Limb (tissue), 2 donors: ENCODE results near the gene COX19.

Source experiments
- DNase-seq, 2 donors: peaks; one replicate each; pipeline ENCODE4 v3.0.0-alpha.2; 2016; ENCODE audit errors: extremely low spot score in 2 of 2

COX19 gene

DNA sequence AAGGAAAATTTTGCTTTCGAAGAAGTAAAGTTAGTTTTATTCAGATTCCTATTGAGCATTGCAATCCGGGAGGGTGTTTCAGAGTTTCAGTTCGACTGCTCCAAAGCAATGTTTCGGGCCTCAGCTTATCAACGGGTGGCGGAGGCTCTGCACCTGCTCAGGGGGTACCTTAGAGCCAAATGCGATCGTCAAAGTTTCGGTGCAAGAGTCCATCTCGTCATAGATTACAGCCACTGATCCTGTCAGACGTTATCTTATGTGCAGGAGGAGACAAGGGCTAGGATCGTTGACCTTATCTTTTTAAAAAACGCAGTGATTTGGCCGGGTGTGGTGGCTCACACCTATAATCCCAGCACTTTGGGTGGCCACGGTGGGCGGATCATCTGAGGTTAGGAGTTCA, 3.8 kb upstream of the COX19 start:
- DNase-seq = no peak

DNA sequence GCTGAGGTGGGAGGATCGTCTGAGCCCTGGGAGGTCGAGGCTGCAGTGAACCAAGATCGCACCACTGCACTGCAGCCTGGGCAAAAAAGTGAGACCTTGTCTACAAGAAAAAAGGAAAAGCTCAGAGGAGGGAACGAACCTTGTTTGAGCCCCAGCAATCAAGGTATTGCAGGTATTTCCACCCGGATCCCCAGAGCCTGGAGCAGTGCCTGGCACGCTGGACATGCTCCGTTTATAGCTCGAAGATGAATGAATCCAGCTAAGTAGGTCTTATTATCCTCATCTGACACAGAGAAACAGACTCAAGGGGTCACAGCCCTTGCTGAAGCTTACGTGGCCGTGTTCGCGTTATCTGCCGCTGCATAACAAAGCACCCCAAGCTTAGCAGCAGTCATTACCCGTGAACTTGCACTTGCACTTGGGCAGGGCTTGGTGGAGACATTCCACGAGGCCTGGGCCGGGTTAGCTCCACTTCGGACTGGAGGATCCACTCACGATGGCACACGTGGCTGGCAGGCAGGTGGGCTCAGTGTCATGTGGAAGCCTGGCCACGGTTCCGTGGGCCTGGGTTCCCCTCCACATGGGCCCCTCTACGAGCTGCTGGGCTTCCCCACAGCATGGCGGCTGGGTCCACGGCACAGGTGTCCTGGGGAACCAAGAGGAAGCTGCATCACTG, 3.2 kb upstream of the COX19 start:
- no peak for DNase-seq

DNA sequence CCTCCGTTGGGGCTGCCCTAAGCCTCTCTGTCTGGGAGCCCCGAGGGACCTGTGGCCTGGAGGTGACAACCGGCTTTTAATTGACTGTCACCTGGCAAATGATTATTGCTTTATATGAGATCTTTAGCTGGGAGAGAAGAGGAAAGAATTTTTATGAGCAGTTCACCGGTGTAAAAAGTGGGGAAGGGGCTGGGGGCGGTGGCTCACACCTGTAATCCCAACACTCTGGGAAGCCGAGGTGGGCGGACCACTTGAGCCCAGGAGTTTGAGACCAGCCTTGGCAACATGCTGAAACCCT, 2.6 kb upstream of the COX19 start:
- no peak for DNase-seq

DNA sequence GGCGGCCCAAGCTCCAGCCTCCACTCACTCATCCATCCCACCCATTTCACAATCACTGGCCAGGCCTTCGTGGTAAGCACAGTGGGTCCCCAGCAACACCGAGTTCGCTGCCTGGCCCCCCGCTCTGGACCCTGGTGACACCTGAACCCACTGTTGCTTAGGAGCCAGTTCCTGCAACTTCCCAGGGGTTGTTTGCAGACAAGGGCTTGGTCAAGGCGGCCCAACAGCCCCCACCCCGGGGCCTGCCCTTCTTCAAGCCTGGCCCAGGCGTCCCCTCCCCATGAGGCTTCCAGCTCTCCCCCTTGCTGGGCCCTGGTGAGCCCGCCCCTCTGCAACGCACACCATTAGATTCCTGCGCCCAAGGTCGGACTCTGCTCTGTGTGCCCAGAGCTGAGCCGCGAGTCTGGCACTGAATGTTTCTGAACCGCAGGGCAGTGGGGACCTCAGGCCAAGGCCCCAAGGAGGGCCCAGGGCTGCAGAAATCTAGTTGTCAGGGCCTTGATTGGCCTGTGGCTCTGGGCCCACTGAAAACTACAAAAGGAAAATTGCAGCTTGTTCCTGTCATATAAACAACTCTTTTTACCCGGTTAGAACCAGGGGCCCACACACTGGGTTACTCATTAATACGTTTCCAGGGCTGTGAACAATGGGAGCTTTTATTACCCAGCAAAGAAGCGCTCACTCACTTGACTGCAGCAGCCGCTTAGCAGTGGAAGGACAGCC, 2.1 kb upstream of the COX19 start:
- DNase-seq = no peak

DNA sequence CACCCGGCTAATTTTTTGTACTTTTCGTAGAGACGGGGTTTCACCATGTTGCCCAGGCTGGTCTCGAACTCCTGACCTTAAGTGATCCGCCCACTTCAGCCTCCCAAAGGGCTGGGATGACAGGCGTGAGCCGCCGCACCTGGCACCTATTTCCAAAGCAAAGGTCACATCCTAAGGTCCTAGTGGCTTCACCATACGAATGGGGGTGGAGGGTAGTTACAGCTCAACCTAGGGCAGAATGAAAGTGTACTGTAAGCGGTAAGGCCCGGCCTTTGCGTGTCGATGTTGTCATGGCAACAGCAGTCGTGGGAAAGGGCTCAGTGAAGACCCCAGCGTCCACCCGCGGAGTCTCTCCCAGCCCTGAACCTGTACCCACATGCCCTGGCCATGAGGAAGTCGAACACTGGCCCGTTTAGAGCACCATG, 1.6 kb upstream of the COX19 start:
- DNase-seq = no peak

DNA sequence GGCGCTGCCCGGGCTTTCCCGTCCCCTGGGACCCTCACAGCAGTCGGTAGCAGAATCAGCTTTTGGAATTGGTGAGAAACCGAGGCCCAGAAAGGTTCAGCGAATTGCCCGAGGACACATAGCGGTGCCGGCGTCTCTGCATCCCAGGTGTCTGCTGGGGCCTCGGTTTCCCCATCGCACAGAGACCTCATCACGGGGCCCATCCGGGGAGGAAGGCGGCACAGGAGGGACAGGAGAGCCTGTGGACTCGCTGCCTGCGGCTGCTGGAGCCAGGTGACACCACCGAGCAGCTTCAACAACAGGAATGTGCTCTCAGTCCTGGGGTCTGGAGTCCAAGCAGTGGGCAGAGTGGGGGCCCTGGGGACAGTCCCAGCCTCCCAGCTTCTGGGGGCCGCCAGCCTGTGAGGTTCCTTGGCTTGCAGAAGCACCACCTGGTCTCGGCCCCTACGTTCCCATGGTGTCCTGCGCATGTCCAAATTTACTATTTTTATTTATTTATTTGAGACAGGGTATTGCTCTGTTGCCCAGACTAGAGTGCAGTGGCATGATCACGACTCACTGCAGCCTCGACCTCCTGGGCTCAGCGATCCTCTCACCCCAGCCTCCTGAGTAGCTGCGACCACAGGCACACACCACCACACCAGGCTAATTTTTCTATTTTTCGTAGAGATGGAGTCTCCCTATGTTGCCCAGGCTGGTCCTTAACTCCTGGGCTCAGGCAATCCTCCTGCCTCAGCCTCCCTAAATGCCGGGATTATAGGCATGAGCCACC, 539 bp upstream of the COX19 start:
- DNase-seq = no peak

DNA sequence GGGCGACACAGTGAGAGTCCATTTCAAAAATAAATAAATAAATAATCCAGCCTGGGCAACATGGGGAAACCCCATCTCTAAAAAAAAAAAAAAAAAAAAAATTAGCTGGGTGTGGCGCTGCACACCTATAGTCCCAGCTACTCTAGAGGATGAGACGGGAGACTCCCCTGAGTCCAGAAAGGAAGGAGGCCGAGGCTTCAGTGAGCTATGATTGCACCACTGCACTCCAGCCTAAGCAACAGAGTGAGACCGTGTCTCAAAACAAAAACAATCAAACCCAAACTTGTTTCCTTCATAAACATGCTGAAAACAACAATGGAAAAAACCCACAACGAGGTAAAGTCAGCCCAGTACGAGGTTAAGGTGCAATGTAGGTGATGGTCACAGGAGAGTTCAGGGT, 1.2 kb downstream of the COX19 start:
- no peak for DNase-seq

DNA sequence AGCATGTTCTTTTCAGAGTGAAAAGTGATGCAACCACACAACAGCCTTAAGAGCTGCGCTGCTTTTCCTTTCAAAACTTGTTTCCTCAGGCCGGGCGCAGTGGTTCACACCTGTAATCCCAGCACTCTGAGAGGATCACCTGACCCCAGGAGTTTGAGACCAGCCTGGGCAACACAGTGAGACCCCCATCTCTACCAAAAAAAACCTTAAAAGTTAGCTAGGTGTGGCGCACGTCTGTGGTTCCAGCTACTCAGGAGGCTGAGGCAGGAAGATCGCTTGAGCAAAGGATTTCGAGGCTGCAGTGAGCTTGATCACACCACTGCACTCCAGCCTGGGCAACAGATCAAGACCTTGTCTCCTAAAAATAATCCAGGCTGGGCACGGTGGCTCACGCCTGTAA, 2.0 kb downstream of the COX19 start:
- DNase-seq = no peak

DNA sequence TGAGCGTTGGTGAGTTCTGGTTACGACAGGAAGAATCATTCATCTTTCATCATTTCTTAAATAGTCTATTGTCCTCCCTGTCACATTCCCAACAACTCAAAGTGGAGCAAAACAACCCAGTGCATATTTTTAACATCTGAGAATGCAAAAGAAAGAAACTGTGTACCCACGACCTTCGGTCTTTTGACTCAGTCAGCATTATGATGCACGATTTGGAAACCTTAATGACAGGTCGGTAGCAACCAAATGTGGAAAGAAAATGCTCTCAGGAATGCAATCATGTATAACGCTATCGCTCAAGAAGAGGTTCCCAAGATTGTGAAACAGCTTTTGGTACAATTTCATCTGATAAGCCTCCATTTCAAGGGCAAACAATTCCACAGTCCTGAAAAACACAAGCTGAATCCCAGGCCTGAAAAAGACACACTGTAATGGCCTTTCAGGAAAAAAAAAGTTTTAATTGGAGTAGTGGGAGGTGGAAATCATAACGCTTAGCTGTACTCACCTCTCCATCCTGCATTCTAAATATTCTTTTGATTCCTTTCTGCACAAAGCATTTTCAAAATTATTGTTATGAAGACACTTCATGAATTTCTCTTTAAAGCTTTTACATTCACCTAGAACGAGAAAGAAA, 2.6 kb downstream of the COX19 start:
- DNase-seq = no peak

DNA sequence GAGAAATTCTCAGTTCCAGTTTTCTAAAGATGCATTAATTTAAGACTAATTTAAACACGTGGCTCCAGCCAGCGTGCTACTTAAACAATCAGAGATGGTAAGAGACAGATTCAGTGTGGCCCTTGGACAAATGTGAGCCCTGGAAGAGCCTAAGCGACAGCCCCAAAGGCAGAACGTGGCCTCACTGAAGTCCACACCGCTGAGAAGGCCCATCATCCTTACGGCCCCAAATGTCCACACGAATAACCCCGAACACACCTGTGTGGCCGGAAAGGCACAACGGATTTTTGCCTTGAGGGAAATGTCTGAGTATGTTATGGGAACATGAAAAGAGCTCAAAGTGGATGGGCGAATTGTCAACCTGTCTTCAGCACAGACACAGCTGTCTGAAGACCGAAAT, 3.2 kb downstream of the COX19 start:
- no peak for DNase-seq

DNA sequence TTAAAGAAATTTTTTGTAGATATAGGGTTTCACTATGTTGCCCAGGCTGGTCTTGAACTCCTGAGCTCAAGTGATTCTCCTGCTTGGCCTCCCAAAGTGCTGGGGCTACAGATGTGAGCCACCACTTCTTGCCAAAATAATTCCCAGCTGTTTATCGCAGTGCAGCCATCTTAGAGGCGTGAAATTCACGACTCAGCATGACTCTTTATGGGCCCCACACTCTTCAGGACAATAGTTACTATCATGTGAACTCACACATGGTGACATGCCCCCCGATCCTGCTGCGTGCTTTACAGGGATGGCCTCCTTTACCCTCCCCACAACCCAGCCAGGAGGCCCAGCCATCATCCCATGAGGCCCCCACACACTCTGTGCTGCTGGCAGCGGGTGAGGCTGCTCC, 4.6 kb downstream of the COX19 start:
- DNase-seq = no peak

DNA sequence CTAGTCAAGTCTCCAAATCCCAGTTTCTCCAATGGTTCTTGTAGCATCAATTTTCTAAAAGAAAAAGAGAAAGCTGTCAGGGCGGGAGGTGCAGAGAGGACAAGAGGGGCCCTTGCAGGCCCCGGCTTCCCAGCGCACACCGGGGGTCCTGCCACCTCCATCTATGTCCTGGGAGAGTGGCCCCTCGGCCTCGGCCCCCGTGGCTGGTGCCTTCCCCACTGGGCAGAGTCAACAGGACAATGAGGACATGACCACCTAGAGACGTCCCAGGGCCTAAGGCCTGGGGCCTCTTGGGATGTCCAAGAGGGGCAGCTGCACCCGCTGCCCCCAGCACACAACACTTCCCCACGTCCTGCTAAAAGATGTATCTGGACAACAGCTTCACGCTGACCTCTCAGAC, 5.9 kb downstream of the COX19 start:
- DNase-seq = no peak

DNA sequence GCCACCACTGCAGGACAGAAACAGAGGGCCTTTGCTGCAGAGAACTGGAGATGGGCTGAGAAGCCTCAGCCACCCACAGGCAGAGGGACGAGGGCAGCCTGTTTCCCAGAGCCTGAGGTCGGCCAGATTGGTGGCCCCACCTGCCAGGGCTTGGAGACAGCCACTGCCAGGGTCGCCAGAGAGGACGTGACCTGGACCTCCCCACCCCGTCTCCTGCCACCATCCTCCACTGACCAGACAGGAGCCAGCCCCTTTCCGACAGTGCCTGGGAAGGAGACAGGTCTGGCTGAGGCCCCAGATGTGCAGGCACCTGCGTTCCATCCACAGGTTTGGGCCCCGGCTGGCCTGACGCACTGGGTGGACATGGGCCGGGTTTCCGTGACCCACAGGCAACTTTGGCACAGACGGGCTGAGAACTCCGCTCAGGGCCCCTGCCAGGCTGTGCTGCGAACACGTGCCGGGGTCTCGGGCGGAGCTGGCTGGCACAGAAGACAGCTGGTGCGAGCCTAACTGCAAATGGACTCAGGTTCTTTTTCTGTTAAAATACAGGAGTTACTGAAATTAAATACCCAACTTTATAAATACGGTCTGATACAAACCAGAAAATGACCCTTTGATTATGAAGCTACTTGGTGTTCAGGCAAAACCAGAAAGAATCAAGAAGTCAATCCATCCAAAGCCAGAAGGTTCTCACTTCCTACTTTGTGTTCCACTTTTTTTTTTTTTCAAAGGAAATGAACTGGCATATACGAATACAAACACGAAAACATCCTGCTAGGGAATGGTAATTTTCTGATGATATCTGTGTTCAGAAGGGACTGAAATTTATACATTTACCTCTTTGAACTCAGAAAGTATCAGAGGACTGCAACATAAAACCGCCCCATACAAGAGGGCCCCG, 6.9 kb downstream of the COX19 start:
- DNase-seq = no peak

DNA sequence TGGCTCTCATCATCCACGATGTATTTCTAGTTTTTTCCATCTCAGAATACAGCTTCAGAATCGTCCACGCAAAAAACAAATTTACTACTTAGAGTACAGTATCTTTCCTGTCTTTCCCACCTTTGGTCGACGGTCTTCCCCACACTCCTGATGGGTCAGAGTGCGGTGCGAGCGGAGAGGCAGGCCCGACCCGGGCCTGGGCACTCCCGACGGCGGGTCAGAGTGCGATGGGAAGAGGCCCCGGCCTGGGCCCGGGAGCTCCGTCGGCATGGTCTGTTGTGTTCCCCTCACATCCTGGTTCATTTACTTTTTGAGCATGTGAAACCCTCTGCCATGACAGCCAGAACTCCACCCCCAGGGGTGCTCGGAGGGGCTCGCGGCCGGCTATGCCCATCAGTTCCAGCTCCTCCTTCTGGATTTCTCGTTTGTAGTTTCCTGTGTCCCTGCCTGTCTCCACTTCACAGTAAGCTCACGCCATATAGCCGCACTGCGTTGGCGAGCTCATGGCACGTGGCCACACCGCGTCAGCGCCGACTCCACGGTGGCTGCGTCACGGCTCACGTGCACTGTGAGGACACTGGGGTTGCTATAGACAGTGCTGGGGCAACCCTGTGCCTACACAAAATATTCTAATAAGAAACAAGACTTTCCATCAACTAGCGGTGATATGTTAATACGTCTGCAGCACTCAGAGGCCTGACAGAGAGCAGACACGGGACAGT, 7.8 kb downstream of the COX19 start:
- no peak for DNase-seq

DNA sequence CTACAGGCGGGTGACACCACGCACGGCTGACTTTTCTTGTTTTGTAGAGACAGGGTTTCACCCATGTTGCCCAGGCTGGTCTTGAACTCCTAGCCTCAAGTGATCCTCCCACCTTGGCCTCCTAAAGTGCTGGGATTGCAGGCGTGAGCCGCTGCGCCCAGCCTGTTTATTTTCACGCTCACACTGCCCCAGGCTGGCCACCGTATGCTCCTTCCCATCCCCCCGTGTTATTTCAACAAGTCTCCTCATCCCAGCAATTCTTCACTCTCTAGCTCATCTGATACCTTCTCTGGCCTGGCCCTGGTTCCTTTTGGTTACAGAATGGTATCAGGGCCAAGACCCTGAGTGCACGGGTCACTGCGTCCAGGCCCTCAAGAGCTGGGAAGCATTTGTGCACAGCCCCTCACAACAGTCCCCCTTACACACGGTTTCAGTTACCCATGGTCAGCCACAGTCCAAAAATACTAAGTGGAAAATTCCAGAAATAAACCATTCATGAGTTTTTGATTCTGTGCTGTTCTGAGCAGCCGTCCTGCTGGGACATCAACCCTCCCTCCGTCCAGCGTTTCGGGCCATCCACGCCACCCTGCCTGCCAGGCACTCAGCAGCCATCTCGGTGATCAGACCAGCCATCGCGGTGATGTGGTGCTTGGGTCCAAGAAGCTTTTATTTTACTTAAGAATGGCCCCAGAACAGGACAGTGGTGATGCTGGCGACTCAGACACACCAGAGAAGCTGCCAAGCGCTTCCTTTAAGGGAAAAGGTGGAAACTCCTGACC, 8.9 kb downstream of the COX19 start:
- no peak for DNase-seq

DNA sequence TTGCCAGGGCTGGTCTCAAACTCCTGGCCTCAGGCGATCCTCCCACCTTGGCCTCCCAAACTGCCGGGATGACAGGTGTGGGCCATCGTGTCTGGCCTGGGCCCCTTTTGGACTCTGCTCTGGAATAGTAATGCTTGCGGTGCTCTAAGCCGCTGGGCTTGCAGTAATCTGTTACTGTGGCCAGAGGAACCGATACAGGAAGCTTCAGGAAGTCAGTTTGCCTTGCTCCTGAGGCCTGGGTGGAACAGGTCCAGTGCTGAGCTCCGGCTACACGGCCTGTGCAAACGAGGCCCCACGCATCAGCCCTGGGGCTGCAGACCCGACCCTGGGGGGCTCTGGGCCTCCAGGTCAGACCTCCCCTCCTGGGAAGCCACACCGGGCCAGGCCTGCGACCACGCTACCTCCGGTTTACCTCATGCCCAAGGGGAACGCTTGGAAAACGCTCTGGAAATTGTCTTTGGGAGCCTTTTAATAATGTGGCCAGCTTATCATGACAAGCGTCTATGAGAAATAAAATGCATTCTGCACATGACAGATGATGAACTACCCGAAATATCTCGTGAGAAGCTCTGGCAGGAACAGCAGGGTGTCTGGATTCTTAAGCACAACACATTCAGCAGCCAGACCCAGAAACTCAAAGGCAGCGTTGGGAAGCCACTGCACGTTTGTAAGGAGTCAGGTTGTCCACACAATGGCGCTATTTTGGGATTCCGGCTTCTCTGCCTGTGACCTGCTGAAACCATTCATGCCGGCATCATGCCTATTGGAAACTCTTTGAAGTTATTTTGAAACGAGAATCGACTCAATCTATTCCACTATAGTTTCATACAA, 10.7 kb downstream of the COX19 start:
- DNase-seq = no peak

DNA sequence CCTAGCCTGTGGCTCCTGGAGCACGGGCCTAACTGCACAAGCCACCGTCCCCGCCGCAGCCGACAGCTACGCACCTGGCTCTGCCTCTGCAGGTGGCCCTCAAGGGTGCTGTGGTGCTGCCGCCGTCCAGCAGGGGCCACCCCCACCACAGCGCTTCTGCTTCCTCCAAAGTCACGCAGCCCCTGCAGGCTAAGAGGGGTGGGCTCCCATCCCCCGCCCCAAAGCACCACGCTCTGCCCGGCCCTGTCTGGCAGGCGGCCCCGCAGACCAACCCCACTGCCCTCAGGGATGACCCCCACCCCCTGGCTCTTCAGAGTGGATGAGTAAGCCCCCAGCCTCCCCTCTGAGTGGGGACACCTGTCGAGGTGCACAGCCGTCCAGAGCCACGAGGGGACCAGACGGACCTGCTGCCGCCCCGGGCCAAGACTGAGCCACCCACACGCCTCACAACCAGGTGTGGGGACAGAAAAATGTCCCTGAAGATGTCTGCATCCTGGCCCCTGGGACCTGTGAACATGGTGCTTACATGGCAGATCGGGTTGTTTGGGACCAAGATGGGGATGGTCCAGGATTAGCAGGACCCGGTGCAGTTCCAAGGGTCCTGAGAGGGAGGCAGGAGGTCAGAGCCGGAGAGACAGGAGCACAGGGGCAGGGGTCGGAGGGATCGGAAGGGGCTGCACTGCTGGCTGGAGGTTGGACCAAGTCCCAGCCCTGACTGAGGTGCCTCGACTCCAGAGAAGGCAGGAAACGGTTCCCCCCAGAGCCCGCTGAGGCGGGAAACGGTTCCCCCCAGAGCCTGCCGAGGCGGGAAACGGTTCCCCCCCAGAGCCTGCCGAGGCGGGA, 11.9 kb downstream of the COX19 start:
- no peak for DNase-seq
